ENCODE data around the gene TUFT1. TPM values are rescaled to one million over a fixed set of nuclear protein-coding genes. Genes with fewer than 3 reads are reported as not detected.

The TUFT1 gene
- total and polyA plus RNA-seq, 2 donors (not counting 1 experiment from before 2014, with no cell fraction given), result 0.82 to 2.2 TPM

GRCh38 chr1:151516031-151516511, 24.0 kb upstream of the TUFT1 start:
- no peaks in the 10 kb centered on the region for H4K20me1 ChIP-seq (ENCODE audit: control insufficient read depth, insufficient read depth, low read length, poor library complexity, severe bottlenecking)
- H3K27ac ChIP-seq (ENCODE audit: low read length in 2 of 2), result no peak overlapping the region
- no peak for DNase-seq
- H3K36me3 ChIP-seq (replicated peaks in 1 of 2; ENCODE audit: control extremely low read depth in 1 of 2, control insufficient read depth in 1 of 2, extremely low read depth in 1 of 2, insufficient read depth in 2 of 2, low read length in 1 of 2), result no peaks in the 10 kb centered on the region
- Mint-ChIP-seq H3K27me3 (no peaks in the 10 kb centered on the region), H3K4me1 (peaks cover 10% of the 10 kb centered on the region), H3K9me3 (ENCODE audit: insufficient read depth) (no peaks in the 10 kb centered on the region), H3K27ac (no peak overlapping the region), H3K4me3 (no peak overlapping the region)
- no peak overlapping the region for H2AFZ ChIP-seq (ENCODE audit: insufficient read depth, low read depth, low read length, poor library complexity, severe bottlenecking)
- CTCF ChIA-PET, result no interaction called here
- H3K79me2 ChIP-seq (ENCODE audit: control insufficient read depth, insufficient read depth, low read length), result no peaks in the 10 kb centered on the region
- no peak overlapping the region for H3K4me2 ChIP-seq (replicated peaks; ENCODE audit: low read depth, low read length, poor library complexity, severe bottlenecking)
- H3K9me3 ChIP-seq (ENCODE audit: control extremely low read depth in 1 of 3, control insufficient read depth in 2 of 3, insufficient read depth in 1 of 3, low read length in 2 of 3), result no peaks in the 10 kb centered on the region
- peaks cover 10 to 13% of the 10 kb centered on the region in 2 donors for H3K4me1 ChIP-seq (ENCODE audit: control insufficient read depth in 2 of 2, insufficient read depth in 2 of 2, low read length in 2 of 2)
- H3K4me3 ChIP-seq (ENCODE audit: control extremely low read depth in 1 of 5, extremely low read depth in 1 of 5, insufficient read depth in 1 of 5, low read depth in 2 of 5, low read length in 4 of 5), result no peak overlapping the region
- no peak overlapping the region for H3K9ac ChIP-seq (ENCODE audit: low read length)
- TF ChIP-seq CTCF (IDR thresholded peaks at IDR 0.05) (no peak), EZH2 (IDR thresholded peaks at IDR 0.05; ENCODE audit: borderline replicate concordance, insufficient read depth, low read depth, low read length, poor library complexity, severe bottlenecking) (no peak)
- no peak for ATAC-seq (ENCODE audit: low read depth)
- no CpG with 5 or more reads among the region's 1 CpG for WGBS (ENCODE audit: insufficient coverage)
- intact Hi-C loops (cut with micrococcal nuclease), result no loop called here
- POLR2A ChIA-PET, result interaction anchor here (0.6 to 0.7 kb wide), 2 partner anchors 268 to 332 kb away, joined by 3 to 4 read pairs; no protein-coding TSS in a partner anchor
- peaks cover 0 to 12% (median 2%) of the 10 kb centered on the region in 4 experiments for H3K27me3 ChIP-seq (replicated peaks in 1 of 4; ENCODE audit: control extremely low read depth in 1 of 4, control insufficient read depth in 3 of 4, insufficient read depth in 4 of 4, low read length in 3 of 4)

- no peak for ATAC-seq (ENCODE audit: low read depth)
- Histone ChIP-seq H3K27ac (ENCODE audit: low read length in 2 of 2) (no peak overlapping the region), H4K20me1 (ENCODE audit: control insufficient read depth, insufficient read depth, low read length, poor library complexity, severe bottlenecking) (no peaks in the 10 kb centered on the region), H3K9me3 (ENCODE audit: control extremely low read depth in 1 of 3, control insufficient read depth in 2 of 3, insufficient read depth in 1 of 3, low read length in 2 of 3) (no peaks in the 10 kb centered on the region), H3K4me3 (ENCODE audit: control extremely low read depth in 1 of 5, extremely low read depth in 1 of 5, insufficient read depth in 1 of 5, low read depth in 2 of 5, low read length in 4 of 5) (no peak overlapping the region), H3K9ac (ENCODE audit: low read length) (no peak overlapping the region), H3K79me2 (ENCODE audit: control insufficient read depth, insufficient read depth, low read length) (no peaks in the 10 kb centered on the region), H3K4me1 (ENCODE audit: control insufficient read depth in 2 of 2, insufficient read depth in 2 of 2, low read length in 2 of 2) (no peaks in the 10 kb centered on the region), H3K27me3 (replicated peaks in 1 of 4; ENCODE audit: control extremely low read depth in 1 of 4, control insufficient read depth in 3 of 4, insufficient read depth in 4 of 4, low read length in 3 of 4) (peaks cover 0 to under 1% (median 0%) of the 10 kb centered on the region in 4 experiments), H2AFZ (ENCODE audit: insufficient read depth, low read depth, low read length, poor library complexity, severe bottlenecking) (no peak overlapping the region), H3K36me3 (replicated peaks in 1 of 2; ENCODE audit: control extremely low read depth in 1 of 2, control insufficient read depth in 1 of 2, extremely low read depth in 1 of 2, insufficient read depth in 2 of 2, low read length in 1 of 2) (no peaks in the 10 kb centered on the region), H3K4me2 (replicated peaks; ENCODE audit: low read depth, low read length, poor library complexity, severe bottlenecking) (no peak overlapping the region)
- H3K4me3 Mint-ChIP-seq, result no peak overlapping the region
- POLR2A ChIA-PET, result no interaction called here
- H3K27me3 Mint-ChIP-seq, result no peaks in the 10 kb centered on the region
- CTCF ChIA-PET, result no interaction called here
- intact Hi-C loops (cut with micrococcal nuclease), result no loop called here
- H3K9me3 Mint-ChIP-seq (ENCODE audit: insufficient read depth), result no peaks in the 10 kb centered on the region
- TF ChIP-seq CTCF (IDR thresholded peaks at IDR 0.05) (no peak), EZH2 (IDR thresholded peaks at IDR 0.05; ENCODE audit: borderline replicate concordance, insufficient read depth, low read depth, low read length, poor library complexity, severe bottlenecking) (no peak)
- no peak overlapping the region for H3K27ac Mint-ChIP-seq
- no peak for DNase-seq
- peaks cover under 1% of the 10 kb centered on the region for H3K4me1 Mint-ChIP-seq
- WGBS (ENCODE audit: insufficient coverage), result 97% methylated on average over 11 of the region's 12 CpGs
These were observed 21.7 kb upstream of the TUFT1 start for GRCh38 chr1:151518431-151518830.

Measured in B cell (primary cell).